PC-3 (cell line): Measurements from ENCODE around the gene DPP8.

Experiments used
- EZH2 ChIP-seq: fragments of 300-600 bp; sonication (generic); IDR thresholded peaks from one replicate; pipeline ENCODE4 v1.6.1; 2017; ENCODE audit warnings: antibody characterized with exemption, mild to moderate bottlenecking, low read length; ENCODE audit not compliant: unreplicated experiment
- EZH2phosphoT487 ChIP-seq: fragments of 300-600 bp; sonication (generic); IDR thresholded peaks from 2 replicates; pipeline ENCODE4 v1.6.1; 2018; ENCODE audit warnings: mild to moderate bottlenecking, antibody characterized with exemption, low read length, borderline replicate concordance
- TF ChIP-seq, protein P1 (sequence below): fragments of 300-600 bp; sonication (generic); conservative IDR thresholded peaks from 2 replicates; pipeline ENCODE4 v1.5.1; 2017; ENCODE audit warnings: antibody characterized with exemption, low read depth, mild to moderate bottlenecking, low read length

DNA sequence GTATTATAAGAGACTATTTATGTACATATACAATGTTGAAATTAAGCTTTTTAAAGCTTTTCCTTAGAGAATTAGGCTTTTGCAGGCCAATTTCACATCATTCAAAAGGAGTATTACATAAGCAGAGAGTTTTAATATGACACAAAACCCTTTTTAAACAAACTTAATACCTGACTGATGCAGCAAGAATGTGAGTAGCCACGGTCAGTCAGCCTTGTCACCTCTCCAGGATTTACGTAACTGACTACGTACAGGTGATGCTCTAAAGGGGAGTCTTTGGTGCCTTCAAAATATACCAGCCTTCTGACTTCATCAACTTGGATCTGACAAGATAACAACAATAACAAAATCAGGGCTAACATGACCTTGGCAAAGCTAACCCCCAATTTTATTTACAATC lies 50.6 kb downstream of the DPP8 start:
- TF ChIP-seq, protein P1, sequence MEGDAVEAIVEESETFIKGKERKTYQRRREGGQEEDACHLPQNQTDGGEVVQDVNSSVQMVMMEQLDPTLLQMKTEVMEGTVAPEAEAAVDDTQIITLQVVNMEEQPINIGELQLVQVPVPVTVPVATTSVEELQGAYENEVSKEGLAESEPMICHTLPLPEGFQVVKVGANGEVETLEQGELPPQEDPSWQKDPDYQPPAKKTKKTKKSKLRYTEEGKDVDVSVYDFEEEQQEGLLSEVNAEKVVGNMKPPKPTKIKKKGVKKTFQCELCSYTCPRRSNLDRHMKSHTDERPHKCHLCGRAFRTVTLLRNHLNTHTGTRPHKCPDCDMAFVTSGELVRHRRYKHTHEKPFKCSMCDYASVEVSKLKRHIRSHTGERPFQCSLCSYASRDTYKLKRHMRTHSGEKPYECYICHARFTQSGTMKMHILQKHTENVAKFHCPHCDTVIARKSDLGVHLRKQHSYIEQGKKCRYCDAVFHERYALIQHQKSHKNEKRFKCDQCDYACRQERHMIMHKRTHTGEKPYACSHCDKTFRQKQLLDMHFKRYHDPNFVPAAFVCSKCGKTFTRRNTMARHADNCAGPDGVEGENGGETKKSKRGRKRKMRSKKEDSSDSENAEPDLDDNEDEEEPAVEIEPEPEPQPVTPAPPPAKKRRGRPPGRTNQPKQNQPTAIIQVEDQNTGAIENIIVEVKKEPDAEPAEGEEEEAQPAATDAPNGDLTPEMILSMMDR: no peak
- TF ChIP-seq EZH2phosphoT487 (no peak), EZH2 (no peak)
